ENCODE measurements around the gene SEMA7A. TPM values are rescaled to one million over a fixed set of nuclear protein-coding genes. Genes with fewer than 3 reads are reported as not detected.
A peak's percentile ranks its signal among the peaks of the same experiment; 100 is the strongest.

The SEMA7A gene
- total RNA-seq, 4 donors from 2014 or later, result 1.5 to 42.9 (median 1.6) TPM

DNA sequence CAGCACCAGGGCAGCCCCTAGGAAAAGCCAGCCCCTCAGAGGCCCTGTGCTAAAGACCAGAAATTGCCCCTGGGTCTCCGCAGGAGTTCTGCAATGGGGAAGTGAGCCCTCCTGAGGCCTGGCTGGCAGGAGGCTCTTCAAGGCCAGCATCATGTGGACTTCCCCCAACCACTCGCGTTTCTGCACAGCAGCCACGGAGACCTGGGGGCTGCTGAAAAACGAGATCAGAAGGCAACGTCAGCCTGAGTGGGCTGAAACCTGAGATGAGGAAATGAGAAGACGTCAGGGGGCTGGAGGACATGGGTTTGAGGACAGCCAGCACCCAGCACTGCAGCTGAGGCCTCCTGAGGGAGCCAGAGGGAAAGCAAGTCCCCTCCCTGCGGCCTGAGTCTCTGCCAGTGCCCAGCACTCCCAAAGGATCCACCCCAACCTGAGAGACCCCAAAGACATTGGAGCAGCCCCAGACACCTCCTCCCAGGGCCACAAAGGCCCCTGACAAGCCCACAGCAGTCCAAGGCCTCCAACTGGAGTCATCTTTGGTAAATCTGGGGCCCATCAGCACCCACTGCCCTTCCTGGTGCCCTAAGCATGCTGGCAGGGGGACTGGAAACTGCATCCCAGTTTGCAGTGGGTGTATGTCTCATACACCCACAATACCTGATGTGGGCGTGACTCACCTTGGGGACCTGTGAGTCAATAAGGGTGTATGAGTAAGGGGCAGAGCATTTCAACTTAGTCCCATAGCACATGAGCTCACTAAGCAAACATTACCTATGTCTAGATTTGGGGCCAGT, 37.1 kb downstream of the SEMA7A start:
- H3K9me3 ChIP-seq, result no peaks in the 10 kb centered on the region
- DNase-seq, result peak in 2 of 3 donors; percentile 82 to 83
- H3K27ac ChIP-seq, result peak overlapping the region in 3 of 4 donors; percentile 22 to 83 (median 80)
- no peaks in the 10 kb centered on the region for H3K36me3 ChIP-seq
- H3K27me3 ChIP-seq, result no peaks in the 10 kb centered on the region
- no peak overlapping the region for H3K4me3 ChIP-seq
- peaks cover 0 to 38% (median 22%) of the 10 kb centered on the region in 4 donors for H3K4me1 ChIP-seq
- TF ChIP-seq POLR2A (IDR thresholded peaks at IDR 0.05), result no peak
- TF ChIP-seq, protein P1, sequence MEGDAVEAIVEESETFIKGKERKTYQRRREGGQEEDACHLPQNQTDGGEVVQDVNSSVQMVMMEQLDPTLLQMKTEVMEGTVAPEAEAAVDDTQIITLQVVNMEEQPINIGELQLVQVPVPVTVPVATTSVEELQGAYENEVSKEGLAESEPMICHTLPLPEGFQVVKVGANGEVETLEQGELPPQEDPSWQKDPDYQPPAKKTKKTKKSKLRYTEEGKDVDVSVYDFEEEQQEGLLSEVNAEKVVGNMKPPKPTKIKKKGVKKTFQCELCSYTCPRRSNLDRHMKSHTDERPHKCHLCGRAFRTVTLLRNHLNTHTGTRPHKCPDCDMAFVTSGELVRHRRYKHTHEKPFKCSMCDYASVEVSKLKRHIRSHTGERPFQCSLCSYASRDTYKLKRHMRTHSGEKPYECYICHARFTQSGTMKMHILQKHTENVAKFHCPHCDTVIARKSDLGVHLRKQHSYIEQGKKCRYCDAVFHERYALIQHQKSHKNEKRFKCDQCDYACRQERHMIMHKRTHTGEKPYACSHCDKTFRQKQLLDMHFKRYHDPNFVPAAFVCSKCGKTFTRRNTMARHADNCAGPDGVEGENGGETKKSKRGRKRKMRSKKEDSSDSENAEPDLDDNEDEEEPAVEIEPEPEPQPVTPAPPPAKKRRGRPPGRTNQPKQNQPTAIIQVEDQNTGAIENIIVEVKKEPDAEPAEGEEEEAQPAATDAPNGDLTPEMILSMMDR (IDR thresholded peaks at IDR 0.05), result no peak

DNA sequence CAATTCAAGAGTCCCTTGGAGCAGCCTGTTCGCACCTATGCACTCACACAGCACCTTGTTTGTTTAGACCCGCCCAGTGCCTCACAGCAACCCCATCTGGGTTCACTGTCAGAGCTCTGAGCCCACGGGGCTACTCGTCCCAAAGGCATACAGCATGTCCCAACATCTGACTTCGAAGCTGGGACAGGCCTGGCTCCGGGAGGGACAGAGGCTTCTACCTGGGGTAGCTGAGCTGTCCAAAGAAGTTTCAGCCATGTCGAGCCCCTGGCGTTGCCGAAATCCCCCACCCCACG, 37.7 kb downstream of the SEMA7A start:
- no peaks in the 10 kb centered on the region for H3K9me3 ChIP-seq
- TF ChIP-seq, protein P1 (IDR thresholded peaks at IDR 0.05), result no peak
- no peak for TF ChIP-seq POLR2A (IDR thresholded peaks at IDR 0.05)
- H3K36me3 ChIP-seq, result no peaks in the 10 kb centered on the region
- no peaks in the 10 kb centered on the region for H3K27me3 ChIP-seq
- H3K27ac ChIP-seq, result peak overlapping the region in 2 of 4 donors; percentile 80 to 83
- no peak overlapping the region for H3K4me3 ChIP-seq
- DNase-seq, result no peak
- H3K4me1 ChIP-seq, result peaks cover 0 to 34% (median 21%) of the 10 kb centered on the region in 4 donors

DNA sequence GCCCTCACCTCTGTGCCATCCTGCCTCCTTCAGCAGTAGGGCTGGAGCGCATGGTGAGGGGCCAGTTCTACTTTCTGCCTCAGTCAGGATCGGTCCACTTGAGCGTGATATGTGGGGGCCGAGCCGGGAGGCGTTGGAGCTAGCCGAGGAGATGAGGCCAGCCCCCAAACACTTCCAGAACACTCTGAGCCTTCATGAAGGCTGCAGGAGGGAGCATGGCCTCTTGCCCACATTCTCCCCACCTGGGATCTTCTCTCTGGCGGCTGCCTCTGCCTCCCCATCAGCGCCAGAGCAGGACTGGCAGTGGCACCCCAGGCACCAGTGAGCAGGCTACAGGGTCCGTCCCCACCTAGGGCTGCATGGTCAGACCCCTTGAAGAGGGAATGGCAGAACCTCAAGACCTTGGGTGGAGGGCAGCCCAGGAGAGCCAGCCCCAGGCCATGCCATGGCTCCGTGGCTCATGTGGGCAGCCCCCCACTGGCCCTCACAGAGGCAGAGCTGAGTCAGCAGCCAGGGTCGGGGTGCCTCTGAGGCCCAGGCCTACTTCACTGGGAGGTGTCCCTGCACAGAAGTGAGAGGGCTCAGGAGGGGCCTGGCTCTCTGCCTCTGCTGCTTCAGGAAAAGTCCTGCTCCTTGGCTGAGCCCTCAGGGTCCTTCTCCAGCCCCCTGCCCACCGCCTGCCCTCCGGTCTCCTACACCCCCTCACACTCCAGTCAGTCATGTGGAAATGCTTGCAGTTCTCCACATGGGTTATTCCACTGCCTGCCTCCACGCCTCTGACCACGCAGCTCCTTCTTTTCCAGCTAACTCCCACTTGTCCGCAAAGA, 38.2 kb downstream of the SEMA7A start:
- no peaks in the 10 kb centered on the region for H3K36me3 ChIP-seq
- peaks cover 0 to 32% (median 18%) of the 10 kb centered on the region in 4 donors for H3K4me1 ChIP-seq
- no peak overlapping the region for H3K4me3 ChIP-seq
- no peaks in the 10 kb centered on the region for H3K9me3 ChIP-seq
- peak overlapping the region in 2 of 4 donors; percentile 80 to 83 for H3K27ac ChIP-seq
- TF ChIP-seq POLR2A (IDR thresholded peaks at IDR 0.05), result no peak
- TF ChIP-seq, protein P1 (IDR thresholded peaks at IDR 0.05), result no peak
- no peaks in the 10 kb centered on the region for H3K27me3 ChIP-seq
- DNase-seq, result no peak

DNA sequence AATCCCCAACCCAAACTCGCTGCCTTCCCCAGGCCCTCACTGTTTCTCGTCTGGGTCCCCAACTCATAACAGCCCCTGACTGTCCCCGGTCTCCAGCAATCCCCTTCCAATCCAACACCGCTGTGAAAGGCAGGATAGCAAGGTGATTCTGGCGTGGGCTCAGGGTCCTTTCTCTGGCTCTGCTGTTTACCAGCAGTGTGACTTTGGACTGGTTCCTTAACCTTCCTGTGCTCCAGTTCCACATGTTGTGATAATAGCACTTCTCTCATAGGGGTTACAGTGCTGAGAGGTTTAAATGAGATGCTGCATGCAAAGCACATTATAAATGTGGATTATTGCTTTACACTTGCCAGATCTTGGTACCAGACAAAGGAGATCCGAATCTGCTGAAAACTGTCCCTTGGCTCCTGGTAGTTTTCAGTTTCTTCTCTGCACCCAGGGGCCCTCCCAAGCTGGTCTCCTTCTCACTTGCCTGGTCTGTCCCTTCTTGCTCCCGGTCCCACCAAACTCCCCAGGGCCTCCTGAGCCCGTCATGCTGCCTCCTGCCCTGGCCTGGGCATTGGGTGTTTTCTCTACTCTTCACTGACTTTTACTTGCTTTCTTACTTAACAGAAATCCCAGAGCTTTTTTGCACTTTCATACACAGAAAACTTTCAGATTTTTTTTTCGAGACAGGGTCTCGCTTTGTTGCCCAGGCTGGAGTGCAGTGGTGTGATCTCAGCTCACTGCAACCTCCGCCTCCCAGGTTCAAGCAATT, 39.5 kb downstream of the SEMA7A start:
- H3K36me3 ChIP-seq, result no peaks in the 10 kb centered on the region
- no peaks in the 10 kb centered on the region for H3K27me3 ChIP-seq
- TF ChIP-seq, protein P1 (IDR thresholded peaks at IDR 0.05), result no peak
- no peak overlapping the region for H3K4me3 ChIP-seq
- H3K9me3 ChIP-seq, result no peaks in the 10 kb centered on the region
- no peak for DNase-seq
- peaks cover 0 to 20% (median 12%) of the 10 kb centered on the region in 4 donors for H3K4me1 ChIP-seq
- H3K27ac ChIP-seq, result peak overlapping the region in 1 of 4 donors; percentile 40

DNA sequence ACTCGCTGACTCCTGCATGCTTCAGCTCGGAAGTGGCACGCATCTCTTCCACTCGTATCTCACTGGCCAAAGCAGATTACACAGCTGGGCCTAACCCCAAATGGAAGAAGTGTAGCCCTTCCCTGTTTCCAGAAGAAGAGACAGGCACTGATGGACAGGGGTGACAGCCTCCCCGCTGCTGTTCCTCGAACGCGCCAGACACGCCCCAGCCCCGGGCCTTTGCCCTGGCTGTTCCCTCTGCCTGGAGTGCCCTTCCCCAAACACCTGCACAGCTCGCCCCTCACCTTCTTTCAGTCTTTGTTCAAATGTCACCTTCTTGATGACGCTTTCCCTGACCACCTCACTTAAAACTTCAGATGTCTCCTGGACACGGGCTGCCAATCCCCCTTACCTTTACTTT, 40.3 kb downstream of the SEMA7A start:
- Histone ChIP-seq H3K4me3 (no peak overlapping the region), H3K27ac (no peak overlapping the region), H3K9me3 (no peaks in the 10 kb centered on the region), H3K4me1 (peaks cover 0 to 20% (median 11%) of the 10 kb centered on the region in 4 donors), H3K27me3 (no peaks in the 10 kb centered on the region), H3K36me3 (no peaks in the 10 kb centered on the region)
- TF ChIP-seq, protein P1 (IDR thresholded peaks at IDR 0.05), result no peak
- TF ChIP-seq POLR2A (IDR thresholded peaks at IDR 0.05), result no peak
- DNase-seq, result no peak
